Measurements from ENCODE around the gene CAPN5. TPM values are rescaled to one million over a fixed set of nuclear protein-coding genes. Genes with fewer than 3 reads are reported as not detected.

The CAPN5 gene
- total and polyA plus RNA-seq, 2 of the 8 experiments (the other 6 are each of a cell fraction or from before 2014, with no cell fraction given), result 21.5 to 22.4 TPM

DNA sequence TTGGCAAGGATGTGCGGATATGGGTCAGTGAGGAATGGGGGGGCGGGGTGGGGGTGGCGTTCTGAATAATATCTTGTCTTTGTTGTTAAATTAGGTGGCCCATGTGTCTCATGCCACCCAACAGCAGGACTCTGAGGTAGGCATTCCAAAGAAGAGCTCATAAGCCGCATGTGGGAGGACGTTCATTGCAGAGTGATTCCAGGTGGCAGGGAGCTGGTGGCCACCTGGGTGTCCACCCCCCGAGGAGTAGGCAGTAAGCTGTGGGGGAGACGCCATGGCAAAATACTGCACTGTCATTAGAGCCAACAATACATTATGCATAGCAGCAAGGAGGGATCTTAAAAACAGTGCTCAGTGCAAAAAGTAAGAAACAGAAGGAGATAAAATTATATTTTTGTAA, 14.3 kb upstream of the CAPN5 start:
- Histone ChIP-seq H3K27me3 (replicated peaks in 1 of 4; ENCODE audit: control insufficient read depth in 3 of 4, extremely low read depth in 1 of 4, insufficient read depth in 3 of 4, low read length in 3 of 4) (no peaks in the 10 kb centered on the region), H2BK5ac (ENCODE audit: low read depth, low read length) (no peak overlapping the region), H4K5ac (ENCODE audit: insufficient read length, low read depth, low read length) (no peak overlapping the region), H3K79me2 (ENCODE audit: control insufficient read depth in 1 of 2, insufficient read depth in 2 of 2, low read length in 2 of 2) (no peaks in the 10 kb centered on the region), H4K20me1 (replicated peaks in 1 of 2; ENCODE audit: control insufficient read depth in 1 of 2, insufficient read depth in 2 of 2, low read length in 2 of 2) (no peaks in the 10 kb centered on the region), H3K36me3 (ENCODE audit: control insufficient read depth in 2 of 4, insufficient read depth in 4 of 4, low read length in 3 of 4) (no peaks in the 10 kb centered on the region), H2AK5ac (ENCODE audit: low read depth, low read length) (no peak overlapping the region), H3K4me3 (ENCODE audit: extremely low read depth in 1 of 4, insufficient read depth in 2 of 4, low read depth in 3 of 4, low read length in 4 of 4) (no peak overlapping the region), H3K79me1 (ENCODE audit: low read depth, low read length) (no peaks in the 10 kb centered on the region), H3K14ac (ENCODE audit: insufficient read length) (no peak overlapping the region), H3K4me1 (replicated peaks in 1 of 4; ENCODE audit: control insufficient read depth in 3 of 4, insufficient read depth in 4 of 4, low read length in 3 of 4) (no peaks in the 10 kb centered on the region), H3K4ac (replicated peaks; ENCODE audit: insufficient read length, low read depth, low read length) (no peak overlapping the region), H2AFZ (ENCODE audit: low read length) (no peak overlapping the region), H4K91ac (replicated peaks; ENCODE audit: insufficient read length, low read length) (no peak overlapping the region), H3K56ac (replicated peaks; ENCODE audit: insufficient read length, low read depth, low read length) (no peak overlapping the region), H3K23me2 (ENCODE audit: low read depth, low read length) (no peaks in the 10 kb centered on the region), H3K4me2 (ENCODE audit: insufficient read depth in 1 of 2, low read depth in 2 of 2, low read length in 2 of 2) (no peak overlapping the region), H2BK120ac (replicated peaks; ENCODE audit: low read depth, low read length) (no peak overlapping the region), H3K9me3 (ENCODE audit: insufficient read depth in 2 of 2, low read depth in 1 of 2, low read length in 1 of 2) (peaks cover 0 to 3% of the 10 kb centered on the region in 2 experiments; a peak in 1 of 4 replicates), H2BK15ac (ENCODE audit: low read length) (no peak overlapping the region), H2BK12ac (ENCODE audit: low read depth, low read length) (no peak overlapping the region), H3K18ac (ENCODE audit: extremely low read depth, low read length) (no peak overlapping the region), H3K23ac (ENCODE audit: insufficient read length) (no peak overlapping the region), H3K9ac (replicated peaks in 1 of 4; ENCODE audit: extremely low read depth in 1 of 4, low read depth in 3 of 4, low read length in 3 of 4) (no peak overlapping the region), H2BK20ac (ENCODE audit: low read length) (no peak overlapping the region), H3K27ac (ENCODE audit: low read depth, low read length) (no peak overlapping the region), H4K8ac (ENCODE audit: extremely low read depth, insufficient read depth, low read length) (no peak overlapping the region)
- ChIA-PET CTCF (ENCODE audit: partially characterized antibody) (interaction anchor here (0.5 to 12.7 kb wide), 7 partner anchors 12 to 76 kb away, joined by 3 to 201 read pairs (median 7); partner anchors contain the start of gene MYO7A), POLR2A (ENCODE audit: partially characterized antibody) (no interaction called here)
- FAIRE-seq, result no peak
- DNase-seq (ENCODE audit: low read depth in 1 of 2, low spot score in 2 of 2), result no peak
- 82% methylated on average over 6 of the region's 7 CpGs; no CpG with 5 or more reads in 1 of the 2 experiments for WGBS, 2 experiments (ENCODE audit: extremely low coverage in 1 of 2, insufficient coverage in 1 of 2, insufficient read length in 1 of 2, insufficient replicate concordance in 2 of 2, low coverage in 1 of 2, low lambda C conversion rate in 2 of 2, missing lambda C conversion rate in 1 of 2)
- TF ChIP-seq CTBP2 (IDR thresholded peaks at IDR 0.05; ENCODE audit: borderline replicate concordance, insufficient read depth, insufficient read length, low read length) (no peak), ASH2L (IDR thresholded peaks at IDR 0.05; ENCODE audit: low read length) (no peak), RAD21 (IDR thresholded peaks at IDR 0.05 in 1 of 2, conservative IDR thresholded peaks at IDR 0.05 in 1 of 2; ENCODE audit: low read depth in 2 of 2, low read length in 2 of 2) (no peak), POLR2A (IDR thresholded peaks at IDR 0.05; ENCODE audit: control extremely low read depth in 1 of 2, low read depth in 2 of 2, low read length in 2 of 2) (no peak), CREB1 (IDR thresholded peaks at IDR 0.05) (no peak), SIX5 (IDR thresholded peaks at IDR 0.05; ENCODE audit: low read depth, low read length) (no peak), TAF7 (optimal IDR thresholded peaks at IDR 0.05; ENCODE audit: borderline replicate concordance, low read depth, low read length) (no peak), SAP30 (IDR thresholded peaks at IDR 0.05; ENCODE audit: insufficient read depth, insufficient replicate concordance, low read length) (no peak), CBX8 (IDR thresholded peaks at IDR 0.05; ENCODE audit: borderline replicate concordance, low read depth, low read length) (no peak), NANOG (IDR thresholded peaks at IDR 0.05; ENCODE audit: insufficient read depth, low read depth, low read length, poor library complexity, severe bottlenecking) (no peak), SUZ12 (IDR thresholded peaks at IDR 0.05; ENCODE audit: low read length) (no peak), RNF2 (IDR thresholded peaks at IDR 0.05; ENCODE audit: borderline replicate concordance, low read depth, low read length, missing control alignments, poor library complexity, severe bottlenecking) (no peak), RBBP5 (IDR thresholded peaks at IDR 0.05; ENCODE audit: borderline replicate concordance, low read depth, low read length) (no peak), GTF2F1 (IDR thresholded peaks at IDR 0.05; ENCODE audit: borderline replicate concordance, low read depth, low read length) (no peak)
